GM12874 (cell line): ENCODE measurements around the gene PAN2.

Source experiments
- CTCF ChIP-seq: IDR thresholded peaks from 2 replicates; pipeline ENCODE4 v1.5.1; 2011; ENCODE audit warnings: low read depth, mild to moderate bottlenecking, control low read depth, low read length, moderate library complexity; ENCODE audit not compliant: insufficient read depth

Gene PAN2

DNA sequence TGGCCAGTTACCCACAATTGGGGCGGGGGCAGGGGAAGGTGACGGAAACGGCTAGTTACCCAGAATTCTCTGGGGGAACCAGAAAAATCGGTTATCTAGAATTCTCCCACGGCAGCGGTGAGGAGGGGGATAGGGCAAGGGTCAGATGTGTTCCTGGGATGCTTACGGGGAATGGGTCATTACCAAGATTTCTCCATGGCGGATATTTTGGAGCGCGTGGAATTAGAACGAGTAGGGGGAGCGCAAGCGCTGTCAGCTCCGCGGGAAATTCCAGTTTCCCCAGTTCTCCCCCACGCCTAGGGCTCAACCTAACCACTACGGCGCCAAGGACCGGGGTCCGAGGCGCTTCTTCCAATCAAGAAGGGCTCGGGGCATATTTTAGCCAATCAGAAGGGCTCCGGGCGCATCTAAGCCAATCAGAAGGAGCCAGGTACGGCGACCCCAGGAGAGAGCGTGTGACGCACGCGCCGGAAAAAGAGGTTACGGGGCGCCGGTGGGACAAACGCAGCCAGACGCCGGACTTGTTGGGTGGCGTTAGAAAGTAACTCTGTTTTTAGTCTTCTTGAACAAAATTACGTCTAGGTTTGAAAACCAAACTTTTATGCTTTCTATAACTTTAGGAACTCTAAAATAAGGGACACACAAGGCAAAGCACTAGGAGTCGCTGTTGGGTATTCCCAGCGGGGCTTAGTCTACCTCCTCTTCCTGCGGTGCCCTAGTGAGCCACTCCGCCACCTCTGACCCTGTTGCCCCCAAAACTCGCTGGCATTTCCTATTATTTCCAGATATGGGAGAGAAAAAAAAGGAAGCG lies at the start of gene PAN2:
PAN2 (minus strand) TSS at position 322 of the 811 bp plus-strand sequence. CDS start 906 bp downstream, outside the sequence.
- peak; percentile 51 for TF ChIP-seq CTCF

DNA sequence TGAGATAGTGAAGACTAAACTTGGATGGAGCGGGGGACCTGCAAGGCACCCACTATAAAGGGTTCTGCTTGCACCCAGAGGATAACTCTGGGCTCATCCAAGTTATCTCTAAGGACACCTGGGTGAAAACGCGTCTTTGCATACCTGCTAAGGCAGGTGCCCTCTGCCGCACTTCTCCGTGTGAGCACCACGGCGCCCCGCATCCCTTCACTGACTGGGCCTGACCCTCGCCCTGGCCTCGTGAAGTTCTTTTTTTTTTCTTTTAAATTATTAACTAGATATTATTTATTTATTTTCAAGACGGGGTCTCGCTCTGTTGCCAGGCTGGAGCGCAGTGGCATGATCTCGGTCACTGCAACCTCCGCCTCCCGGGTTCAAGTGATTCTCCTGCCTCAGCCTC lies 48.8 kb upstream of the PAN2 start:
- TF ChIP-seq CTCF = no peak

GRCh38 chr12:56377989-56378316 lies 44.2 kb upstream of the PAN2 start:
- TF ChIP-seq CTCF = no peak

DNA sequence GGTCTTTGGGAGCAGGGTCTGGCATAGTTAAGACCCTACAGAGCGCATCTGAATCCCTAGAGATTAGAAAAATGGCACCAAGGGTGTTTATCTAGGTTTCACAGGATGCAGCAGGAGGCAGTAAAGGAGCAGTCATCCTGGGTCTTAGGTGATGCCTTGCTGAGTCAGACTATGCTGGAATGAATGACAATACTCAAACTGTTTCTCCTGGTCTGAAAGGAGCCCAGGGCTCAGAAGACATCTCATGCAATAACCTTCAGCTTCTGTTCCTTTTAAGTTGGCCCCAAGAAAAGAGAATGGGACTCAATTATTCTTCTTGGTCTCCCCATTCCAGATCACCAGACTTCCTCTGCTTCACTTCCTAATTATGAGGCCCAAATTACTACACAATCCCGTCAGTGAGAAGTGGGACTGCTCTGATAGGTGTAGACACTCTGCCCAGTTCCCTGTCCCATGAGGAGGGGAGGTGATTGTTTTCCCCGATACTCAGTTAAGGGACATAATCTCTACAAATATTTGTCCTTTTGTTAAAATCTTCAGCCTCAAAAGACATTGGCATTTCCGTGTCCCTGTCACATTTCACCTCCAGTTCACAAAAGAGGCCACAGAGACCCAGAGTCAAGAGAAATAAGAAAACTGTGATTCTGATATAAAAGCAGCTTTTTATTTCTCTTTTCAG lies 43.6 kb upstream of the PAN2 start:
- no peak for TF ChIP-seq CTCF

GRCh38 chr12:56375598-56376434 lies 42.0 kb upstream of the PAN2 start:
- TF ChIP-seq CTCF = no peak

- no peak for TF ChIP-seq CTCF
Observed at GRCh38 chr12:56374726-56375597, 41.2 kb upstream of the PAN2 start.

GRCh38 chr12:56373515-56373914 lies 39.7 kb upstream of the PAN2 start:
- no peak for TF ChIP-seq CTCF
